A673 (cell line): ENCODE data around the gene RDH13.

Source experiments
- EZH2 ChIP-seq: fragments of 200-600 bp; sonication (generic); IDR thresholded peaks from 2 replicates; pipeline ENCODE4 v1.6.1; 2017; ENCODE audit warnings: borderline replicate concordance, low read depth, mild to moderate bottlenecking, mixed read lengths, antibody characterized with exemption, low read length; ENCODE audit not compliant: poor library complexity, severe bottlenecking
- TF ChIP-seq, protein P1 (sequence below): fragments of 300-800, 200-600 bp; sonication (generic); conservative IDR thresholded peaks from 2 replicates; pipeline ENCODE4 v1.5.1; 2017; ENCODE audit warnings: low read depth, mild to moderate bottlenecking, antibody characterized with exemption, low read length, moderate library complexity, mixed read lengths

DNA sequence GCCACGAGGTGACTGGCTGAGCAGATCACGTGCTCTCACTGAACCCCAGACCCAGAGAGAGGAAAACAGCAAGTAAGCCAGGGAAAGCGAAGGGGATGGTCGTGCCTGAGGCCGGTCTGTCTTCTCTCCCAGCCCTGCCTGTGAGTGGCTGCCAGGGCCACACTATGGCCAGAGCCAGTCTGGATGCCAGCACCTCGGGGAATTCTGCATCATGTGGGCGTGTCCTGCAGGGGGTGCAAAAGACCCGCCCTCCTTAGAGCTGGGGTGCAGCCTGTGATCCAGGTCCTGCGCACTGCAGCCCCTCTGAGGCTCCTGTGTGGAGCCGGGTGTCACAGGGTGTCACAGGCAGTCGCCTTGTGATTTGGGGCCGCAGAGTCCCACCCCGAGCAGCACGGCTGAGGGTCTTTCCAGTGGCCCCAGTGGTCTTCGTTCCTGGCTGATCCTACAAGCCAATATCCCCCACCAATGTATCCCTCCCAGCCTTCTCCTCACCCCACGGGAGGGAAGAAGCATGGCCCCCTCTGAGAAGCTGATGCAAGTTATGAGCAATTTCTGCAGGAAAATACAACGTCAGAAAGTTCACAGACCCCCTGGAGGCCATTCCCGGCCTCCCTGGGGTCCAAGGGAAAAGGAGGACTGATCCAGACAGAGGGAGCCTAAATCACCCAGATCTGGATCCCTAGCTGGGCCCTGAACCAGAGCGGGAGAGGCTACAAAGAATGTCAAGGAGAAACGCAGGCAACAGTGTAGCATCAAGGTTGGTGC is 46.8 kb upstream of the RDH13 start:
- TF ChIP-seq, protein P1, sequence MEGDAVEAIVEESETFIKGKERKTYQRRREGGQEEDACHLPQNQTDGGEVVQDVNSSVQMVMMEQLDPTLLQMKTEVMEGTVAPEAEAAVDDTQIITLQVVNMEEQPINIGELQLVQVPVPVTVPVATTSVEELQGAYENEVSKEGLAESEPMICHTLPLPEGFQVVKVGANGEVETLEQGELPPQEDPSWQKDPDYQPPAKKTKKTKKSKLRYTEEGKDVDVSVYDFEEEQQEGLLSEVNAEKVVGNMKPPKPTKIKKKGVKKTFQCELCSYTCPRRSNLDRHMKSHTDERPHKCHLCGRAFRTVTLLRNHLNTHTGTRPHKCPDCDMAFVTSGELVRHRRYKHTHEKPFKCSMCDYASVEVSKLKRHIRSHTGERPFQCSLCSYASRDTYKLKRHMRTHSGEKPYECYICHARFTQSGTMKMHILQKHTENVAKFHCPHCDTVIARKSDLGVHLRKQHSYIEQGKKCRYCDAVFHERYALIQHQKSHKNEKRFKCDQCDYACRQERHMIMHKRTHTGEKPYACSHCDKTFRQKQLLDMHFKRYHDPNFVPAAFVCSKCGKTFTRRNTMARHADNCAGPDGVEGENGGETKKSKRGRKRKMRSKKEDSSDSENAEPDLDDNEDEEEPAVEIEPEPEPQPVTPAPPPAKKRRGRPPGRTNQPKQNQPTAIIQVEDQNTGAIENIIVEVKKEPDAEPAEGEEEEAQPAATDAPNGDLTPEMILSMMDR, result no peak
- TF ChIP-seq EZH2, result no peak
